Measurements from ENCODE around the gene PCK1. TPM values are rescaled to one million over a fixed set of nuclear protein-coding genes. Genes with fewer than 3 reads are reported as not detected.

The PCK1 gene
- total and polyA plus RNA-seq, 2 experiments from 2014 or later = not detected

- no peak for TF ChIP-seq EZH2phosphoT487 (IDR thresholded peaks at IDR 0.05; ENCODE audit: insufficient read depth, low read depth)
- TF ChIP-seq EZH2 (IDR thresholded peaks at IDR 0.05; ENCODE audit: insufficient read depth, poor library complexity, severe bottlenecking) = no peak
- H3K79me2 ChIP-seq (ENCODE audit: insufficient read depth) = no peaks in the 10 kb centered on the region
- H3K4me3 ChIP-seq = no peak overlapping the region
- no peaks in the 10 kb centered on the region for H4K20me1 ChIP-seq (ENCODE audit: insufficient read depth)
- H3K27ac ChIP-seq = no peak overlapping the region
- no peaks in the 10 kb centered on the region for H3K4me1 ChIP-seq (ENCODE audit: insufficient read depth)
- no peaks in the 10 kb centered on the region for H3K36me3 ChIP-seq (ENCODE audit: low read depth)
- no peaks in the 10 kb centered on the region for H3K9me2 ChIP-seq (ENCODE audit: insufficient read depth)
- WGBS, 2 experiments (ENCODE audit: low coverage in 1 of 2, low lambda C conversion rate in 2 of 2, missing lambda C conversion rate in 2 of 2) = 47 to 49% methylated on average over 14 of the region's 14 CpGs
- peaks cover 79% of the 10 kb centered on the region for H3K27me3 ChIP-seq (replicated peaks; ENCODE audit: insufficient read depth)
- no peaks in the 10 kb centered on the region for H3K9me3 ChIP-seq (ENCODE audit: low read depth)
- H2AFZ ChIP-seq = no peak overlapping the region
- no peak overlapping the region for H3K4me2 ChIP-seq (ENCODE audit: unreplicated experiment)
- in situ Hi-C loops (cut with MboI) = no loop called here
- no peak for DNase-seq
- H3F3A ChIP-seq (ENCODE audit: insufficient read depth) = no peaks in the 10 kb centered on the region
- no peak overlapping the region for H3K9ac ChIP-seq
These were observed 20.5 kb downstream of the PCK1 start for GRCh38 chr20:57581202-57582028.

GRCh38 chr20:57582029-57582378, 21.1 kb downstream of the PCK1 start:
- Histone ChIP-seq H3K9ac (no peak overlapping the region), H4K20me1 (ENCODE audit: insufficient read depth) (no peaks in the 10 kb centered on the region), H3K36me3 (ENCODE audit: low read depth) (no peaks in the 10 kb centered on the region), H2AFZ (no peak overlapping the region), H3K9me3 (ENCODE audit: low read depth) (no peaks in the 10 kb centered on the region), H3K4me3 (no peak overlapping the region), H3K9me2 (ENCODE audit: insufficient read depth) (no peaks in the 10 kb centered on the region), H3K4me1 (ENCODE audit: insufficient read depth) (no peaks in the 10 kb centered on the region), H3K4me2 (ENCODE audit: unreplicated experiment) (no peak overlapping the region), H3K27me3 (replicated peaks; ENCODE audit: insufficient read depth) (peaks cover 85% of the 10 kb centered on the region), H3K27ac (no peak overlapping the region), H3F3A (ENCODE audit: insufficient read depth) (no peaks in the 10 kb centered on the region), H3K79me2 (ENCODE audit: insufficient read depth) (no peaks in the 10 kb centered on the region)
- 53 to 64% methylated on average over 5 of the region's 5 CpGs for WGBS, 2 experiments (ENCODE audit: low coverage in 1 of 2, low lambda C conversion rate in 2 of 2, missing lambda C conversion rate in 2 of 2)
- no peak for TF ChIP-seq EZH2phosphoT487 (IDR thresholded peaks at IDR 0.05; ENCODE audit: insufficient read depth, low read depth)
- TF ChIP-seq EZH2 (IDR thresholded peaks at IDR 0.05; ENCODE audit: insufficient read depth, poor library complexity, severe bottlenecking) = no peak
- DNase-seq = no peak
- in situ Hi-C loops (cut with MboI) = no loop called here

- Histone ChIP-seq H3F3A (ENCODE audit: insufficient read depth) (no peaks in the 10 kb centered on the region), H3K27ac (no peak overlapping the region), H3K4me2 (ENCODE audit: unreplicated experiment) (no peak overlapping the region), H3K9me3 (ENCODE audit: low read depth) (no peaks in the 10 kb centered on the region), H3K36me3 (ENCODE audit: low read depth) (no peaks in the 10 kb centered on the region), H3K9ac (no peak overlapping the region), H4K20me1 (ENCODE audit: insufficient read depth) (no peaks in the 10 kb centered on the region), H3K9me2 (ENCODE audit: insufficient read depth) (no peaks in the 10 kb centered on the region), H2AFZ (no peak overlapping the region), H3K4me1 (ENCODE audit: insufficient read depth) (no peaks in the 10 kb centered on the region), H3K27me3 (replicated peaks; ENCODE audit: insufficient read depth) (peaks cover 82% of the 10 kb centered on the region), H3K4me3 (no peak overlapping the region), H3K79me2 (ENCODE audit: insufficient read depth) (no peaks in the 10 kb centered on the region)
- WGBS, 2 experiments (ENCODE audit: low coverage in 1 of 2, low lambda C conversion rate in 2 of 2, missing lambda C conversion rate in 2 of 2) = 44 to 49% methylated on average over 20 to 21 of the region's 21 CpGs
- TF ChIP-seq EZH2 (IDR thresholded peaks at IDR 0.05; ENCODE audit: insufficient read depth, poor library complexity, severe bottlenecking) (no peak), EZH2phosphoT487 (IDR thresholded peaks at IDR 0.05; ENCODE audit: insufficient read depth, low read depth) (no peak)
- no peak for DNase-seq
- in situ Hi-C loops (cut with MboI) = no loop called here
These were observed 21.8 kb downstream of the PCK1 start for GRCh38 chr20:57582432-57583288.

- no peak for DNase-seq
- H3K9ac ChIP-seq = no peak overlapping the region
These were observed 22.7 kb downstream of the PCK1 start for GRCh38 chr20:57583289-57584257.

More at GRCh38 chr20:57583289-57584257, 22.7 kb downstream of the PCK1 start:
- Histone ChIP-seq H2AFZ (no peak overlapping the region), H3K36me3 (ENCODE audit: low read depth) (no peaks in the 10 kb centered on the region), H3K27me3 (replicated peaks; ENCODE audit: insufficient read depth) (peaks cover 72% of the 10 kb centered on the region), H3K79me2 (ENCODE audit: insufficient read depth) (no peaks in the 10 kb centered on the region), H3F3A (ENCODE audit: insufficient read depth) (no peaks in the 10 kb centered on the region), H3K4me1 (ENCODE audit: insufficient read depth) (no peaks in the 10 kb centered on the region), H3K27ac (no peak overlapping the region), H4K20me1 (ENCODE audit: insufficient read depth) (no peaks in the 10 kb centered on the region), H3K9me2 (ENCODE audit: insufficient read depth) (no peaks in the 10 kb centered on the region), H3K4me3 (no peak overlapping the region), H3K4me2 (ENCODE audit: unreplicated experiment) (no peak overlapping the region), H3K9me3 (ENCODE audit: low read depth) (no peaks in the 10 kb centered on the region)
- 55 to 62% methylated on average over 16 to 18 of the region's 18 CpGs for WGBS, 2 experiments (ENCODE audit: low coverage in 1 of 2, low lambda C conversion rate in 2 of 2, missing lambda C conversion rate in 2 of 2)
- TF ChIP-seq EZH2phosphoT487 (IDR thresholded peaks at IDR 0.05; ENCODE audit: insufficient read depth, low read depth) (no peak), EZH2 (IDR thresholded peaks at IDR 0.05; ENCODE audit: insufficient read depth, poor library complexity, severe bottlenecking) (no peak)
- in situ Hi-C loops (cut with MboI) = no loop called here

Measured in GM23248 (cell line).